GM19372 (cell line): ENCODE results near the gene F2RL3.

ENCODE experiments used
- ATAC-seq: cut with Tn5 transposase; IDR thresholded peaks from one replicate; pipeline ENCODE4 v1.9.1; 2021; ENCODE audit warnings: mild to moderate bottlenecking, low read depth, moderate library complexity; ENCODE audit not compliant: unreplicated experiment

The F2RL3 gene

DNA sequence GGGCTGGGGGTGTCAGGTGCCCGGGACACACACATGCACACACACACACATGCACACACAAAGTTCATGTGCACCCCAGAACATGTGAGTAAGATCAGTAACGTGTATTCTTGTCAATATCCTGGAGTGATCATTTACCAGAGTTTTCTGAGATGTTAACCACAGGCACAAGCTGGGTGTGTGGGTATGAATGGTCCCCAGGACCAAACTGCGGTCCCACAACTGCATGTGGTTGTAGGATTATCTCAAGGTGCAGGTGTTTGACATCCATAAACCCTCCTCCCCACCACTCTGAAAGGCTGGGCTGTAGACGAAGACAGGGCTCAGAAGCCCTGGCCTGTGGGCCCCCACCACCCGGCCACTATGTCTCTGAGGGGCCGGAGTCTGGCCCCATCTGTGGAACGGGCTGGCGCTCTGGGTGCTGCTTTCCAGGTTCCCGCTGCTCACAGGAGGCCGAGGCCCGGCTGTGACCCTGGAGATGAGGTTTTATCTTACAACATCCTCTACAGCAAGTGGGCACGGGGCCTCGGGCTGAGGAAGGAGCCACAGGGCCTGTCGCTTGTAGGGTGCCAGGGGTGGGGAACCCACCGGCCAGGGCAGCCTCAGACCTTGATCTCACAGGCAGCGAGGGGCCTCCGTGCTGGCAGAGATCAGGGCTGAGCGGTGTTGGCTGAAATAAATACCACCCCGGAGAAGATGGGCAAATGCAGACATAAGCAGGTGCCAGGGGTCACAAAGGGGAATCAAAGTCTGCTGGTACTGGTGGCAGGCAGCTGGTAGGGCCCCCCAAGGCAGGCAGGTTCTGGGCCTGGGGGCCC, 4.3 kb downstream of the F2RL3 start:
- ATAC-seq = no peak

DNA sequence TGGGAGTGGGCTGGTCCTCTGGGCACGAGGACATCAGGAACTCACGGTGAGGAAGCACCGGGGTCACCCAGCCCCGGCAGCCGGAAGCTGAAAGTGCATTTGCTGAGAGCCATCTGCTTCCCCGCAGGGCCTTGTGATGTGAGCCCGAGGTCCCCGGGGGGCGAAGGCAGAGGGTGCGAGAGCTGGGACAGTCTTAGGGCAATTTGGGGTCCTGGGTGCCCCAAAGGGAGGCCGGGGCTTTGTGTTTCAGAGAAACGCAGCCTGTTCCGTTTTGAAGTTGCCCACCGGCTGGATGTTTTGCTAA, 4.8 kb downstream of the F2RL3 start:
- ATAC-seq = no peak

DNA sequence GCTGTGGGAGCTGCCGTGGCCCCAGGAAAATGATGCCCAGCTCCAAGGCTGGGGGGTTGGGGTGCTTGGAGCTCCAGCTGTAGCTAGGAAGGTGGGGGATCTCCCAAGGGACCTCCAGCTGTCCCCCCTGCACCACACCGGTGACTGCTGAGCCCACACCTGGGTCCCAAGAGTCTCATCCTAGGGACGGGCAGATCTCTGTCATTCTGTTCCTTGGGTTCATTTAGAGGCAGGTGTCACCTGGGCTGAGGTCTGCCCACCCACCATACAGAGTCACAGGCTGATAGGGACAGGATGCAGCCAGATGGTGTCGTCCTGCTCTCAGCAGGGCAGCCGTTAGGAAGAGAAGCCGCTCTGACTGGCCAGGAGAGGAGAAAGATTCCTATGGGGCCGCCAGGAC, 5.3 kb downstream of the F2RL3 start:
- ATAC-seq = no peak

DNA sequence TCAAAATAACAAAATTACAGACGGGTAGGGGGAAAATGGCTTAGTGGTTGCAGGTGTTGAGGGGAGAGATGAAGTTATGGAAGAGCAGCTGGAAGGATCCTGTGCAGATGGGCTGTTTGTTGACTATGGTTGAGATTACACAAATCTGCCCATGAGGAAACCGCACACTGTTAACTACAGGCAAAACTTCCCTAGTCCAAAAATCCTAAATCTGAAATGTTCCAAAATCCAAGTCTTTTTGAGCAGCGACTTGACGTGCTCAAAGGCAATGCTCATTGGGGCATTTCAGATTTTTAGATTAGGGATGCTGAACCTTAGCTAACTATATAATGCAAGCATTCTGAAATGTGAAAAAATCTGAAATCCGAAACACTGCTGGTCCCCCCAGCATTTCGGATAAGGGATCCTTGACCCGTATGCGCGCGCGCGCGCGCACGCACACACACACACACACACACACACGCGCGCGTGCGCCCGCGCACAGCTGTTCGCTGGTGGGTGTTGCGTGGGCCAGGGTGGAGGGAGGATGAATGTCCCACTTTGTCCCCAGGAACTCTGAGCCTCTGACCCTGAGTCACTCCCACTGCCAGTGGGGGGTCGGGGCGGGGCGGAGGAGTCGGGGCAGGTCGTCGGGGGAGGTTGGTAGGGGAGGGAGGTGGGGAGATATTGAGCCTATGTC, 6.8 kb downstream of the F2RL3 start:
- ATAC-seq = no peak

DNA sequence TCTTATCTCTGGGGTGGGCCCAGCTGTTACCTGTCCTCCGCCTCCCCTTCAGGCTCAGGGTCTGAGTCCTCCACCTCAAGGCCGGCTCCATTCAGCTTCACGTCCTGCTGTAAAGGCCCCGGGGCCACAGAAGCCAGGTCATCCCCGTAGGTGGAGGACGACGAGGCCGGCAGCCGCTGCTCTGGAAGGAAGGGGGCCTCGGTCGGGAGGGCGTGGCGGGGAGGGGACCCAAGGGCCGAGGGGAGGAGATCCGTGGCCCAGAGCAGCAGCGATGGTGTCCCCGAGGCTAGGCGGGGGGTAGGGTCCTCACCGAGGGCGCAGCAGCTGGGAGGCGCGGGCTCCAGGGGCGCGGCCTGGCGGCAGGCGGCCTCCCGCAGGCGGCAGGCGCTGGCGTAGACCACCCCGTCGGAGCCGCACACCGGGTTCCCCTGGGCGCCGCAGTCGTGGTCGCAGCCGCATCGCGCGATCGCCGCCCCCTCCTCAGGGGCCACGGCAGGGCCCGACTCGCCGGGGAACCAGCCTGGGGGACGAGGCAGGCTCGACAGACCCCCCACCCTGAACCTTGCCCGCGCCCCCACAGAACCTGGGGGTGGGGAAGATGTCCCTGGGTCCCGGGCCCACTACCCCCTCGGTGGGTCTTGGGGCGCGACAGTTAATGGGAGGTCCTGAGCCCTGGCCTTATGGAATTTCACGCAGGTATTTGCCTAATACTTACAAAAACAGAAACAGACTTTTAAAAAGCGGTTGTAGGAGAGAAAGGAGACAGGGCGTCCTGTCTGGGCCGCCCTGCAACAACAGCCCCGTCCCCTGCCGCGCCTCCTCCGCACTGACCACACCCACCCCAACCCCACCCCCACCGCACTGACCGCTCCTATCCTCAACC, 7.6 kb downstream of the F2RL3 start:
- peak; percentile 46 for ATAC-seq

DNA sequence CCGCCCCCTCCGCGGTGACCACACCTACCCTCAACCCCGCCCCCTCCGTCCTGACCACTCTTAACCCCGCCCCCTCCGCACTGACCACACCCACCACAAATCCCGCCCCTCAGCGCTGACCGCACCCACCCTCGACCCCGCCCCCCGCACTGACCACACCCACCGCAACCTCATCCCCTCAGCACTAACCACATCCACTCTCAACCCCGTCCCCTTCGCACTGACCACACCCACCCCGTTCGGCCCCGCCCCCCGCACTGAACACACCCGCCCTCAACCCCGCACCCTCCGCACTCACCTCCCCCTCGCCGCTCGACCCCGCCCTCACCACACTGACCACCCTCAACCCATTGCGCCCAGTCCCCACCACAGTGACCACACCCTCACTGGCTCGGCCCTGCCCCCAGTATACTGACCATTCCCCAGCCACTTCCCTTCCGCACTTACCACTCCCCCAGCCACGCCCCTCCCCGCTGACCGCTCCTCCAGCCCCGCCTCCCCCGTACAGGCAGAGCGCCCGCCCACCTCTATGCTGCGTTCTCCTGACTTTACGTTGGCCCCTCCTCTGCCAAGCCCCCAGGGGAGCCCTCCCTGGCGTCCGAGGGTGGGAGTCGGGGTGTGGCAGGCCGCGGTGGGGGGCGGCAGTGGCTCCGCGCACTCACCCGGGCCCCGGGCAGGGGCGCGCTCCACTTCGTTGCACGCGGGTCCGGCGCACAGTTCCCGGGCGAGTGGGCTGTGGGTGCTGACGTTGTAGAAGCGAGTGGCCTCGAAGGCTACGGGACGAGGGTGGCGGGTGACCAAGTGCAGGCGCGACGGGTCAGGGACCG, 8.4 kb downstream of the F2RL3 start:
- ATAC-seq = peak; percentile 63

DNA sequence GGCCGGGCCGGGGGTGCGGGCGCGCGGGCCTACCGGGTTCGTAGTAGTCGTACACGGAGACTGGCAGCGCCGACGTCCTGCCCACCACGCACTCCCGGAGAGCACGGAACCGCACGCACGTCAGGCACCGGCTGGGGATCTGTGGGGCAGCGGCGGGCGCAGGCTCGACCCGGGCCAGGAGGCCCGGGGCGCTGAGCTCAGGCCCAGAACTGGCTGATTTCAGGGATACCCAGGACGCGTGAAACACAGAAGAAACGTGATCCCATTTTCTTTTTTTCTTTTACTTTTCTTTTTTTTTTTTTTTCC, 9.0 kb downstream of the F2RL3 start:
- no peak for ATAC-seq

DNA sequence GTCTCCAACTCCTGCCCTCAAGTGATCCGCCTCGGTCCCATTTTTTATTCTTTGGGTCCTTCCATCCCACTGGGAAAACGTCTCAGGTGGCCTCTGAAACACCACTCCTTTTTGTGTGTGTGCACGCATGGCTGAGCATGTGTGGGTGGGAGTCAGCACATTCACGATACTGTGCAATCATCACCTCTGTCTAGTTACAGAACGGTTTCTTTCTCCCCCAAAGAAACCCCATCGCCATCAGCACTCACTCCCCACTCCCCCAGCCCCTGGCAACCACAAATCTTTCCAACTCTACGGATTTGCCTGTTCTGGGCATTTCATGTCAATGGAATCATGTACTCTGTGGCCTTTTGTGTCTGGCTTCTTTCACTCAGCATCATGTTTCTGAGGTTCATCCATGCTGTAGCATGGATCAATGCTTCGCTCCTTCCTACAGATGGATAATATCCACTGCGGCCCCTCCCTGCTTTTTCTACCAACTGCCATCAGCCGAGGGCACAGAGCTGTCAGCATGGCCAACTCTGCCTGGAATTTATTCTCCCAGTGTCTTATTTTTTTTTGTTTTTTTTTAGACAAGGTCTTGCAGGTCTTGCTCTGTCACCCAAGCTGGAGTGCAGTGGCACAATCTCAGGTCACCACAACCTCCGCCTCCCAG, 9.7 kb downstream of the F2RL3 start:
- no peak for ATAC-seq

DNA sequence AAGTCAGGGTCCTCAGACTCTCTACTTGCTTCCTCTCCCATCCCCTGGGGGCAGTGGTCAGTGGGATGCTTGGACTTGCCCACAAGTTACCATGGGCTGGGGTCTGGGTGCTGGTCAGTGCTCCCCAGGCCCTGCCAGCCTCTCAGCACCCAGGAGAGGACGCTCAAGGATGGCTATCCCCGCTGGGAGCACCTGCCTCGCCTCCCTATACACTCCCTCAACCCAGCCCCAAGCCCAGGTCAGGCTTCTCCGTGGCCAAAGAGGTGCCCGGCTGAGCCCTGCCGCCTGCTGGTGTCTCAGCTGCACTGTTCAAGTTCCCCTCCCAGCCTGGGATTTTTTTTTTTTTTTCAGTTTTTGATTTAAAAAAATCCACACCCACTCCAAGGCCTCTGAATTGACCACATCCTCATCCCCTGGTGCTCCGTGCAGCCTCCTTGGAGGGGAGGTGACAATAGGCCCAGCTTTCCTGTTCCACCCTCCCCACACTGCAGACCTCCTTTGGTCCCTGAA, 10.8 kb downstream of the F2RL3 start:
- no peak for ATAC-seq

DNA sequence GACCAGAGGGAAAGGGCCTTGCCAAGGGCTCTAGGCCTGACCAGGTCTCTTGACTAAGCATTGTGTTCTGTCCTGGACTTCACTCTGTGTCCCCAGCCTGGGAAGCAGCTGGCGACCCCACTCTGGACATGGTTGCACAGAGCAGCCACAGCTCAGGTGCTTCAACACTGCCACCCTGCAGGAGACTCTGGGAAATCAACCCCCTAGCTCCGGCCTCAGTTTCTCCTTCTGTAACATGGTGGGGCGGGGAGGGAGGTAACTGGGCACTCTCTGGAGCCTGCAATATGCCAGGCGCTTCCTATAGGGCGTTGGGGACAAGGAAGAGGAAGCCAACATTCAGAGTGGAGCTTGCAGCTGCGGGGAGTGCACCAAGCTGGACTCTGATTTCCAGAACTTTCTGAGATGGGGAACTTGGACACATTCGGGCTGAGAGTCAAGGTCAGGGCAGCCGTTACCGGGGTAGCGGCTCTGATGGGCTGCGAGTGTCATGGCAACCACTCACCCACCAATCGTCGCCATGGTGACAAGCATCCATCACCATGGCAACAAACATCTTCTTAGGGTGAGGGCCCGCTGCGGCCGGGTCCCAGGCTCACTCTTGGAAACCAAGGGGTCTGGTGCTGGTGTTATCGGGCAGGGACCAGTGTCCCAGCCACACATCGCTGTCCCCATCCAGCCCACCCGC, 12.8 kb downstream of the F2RL3 start:
- ATAC-seq = no peak

DNA sequence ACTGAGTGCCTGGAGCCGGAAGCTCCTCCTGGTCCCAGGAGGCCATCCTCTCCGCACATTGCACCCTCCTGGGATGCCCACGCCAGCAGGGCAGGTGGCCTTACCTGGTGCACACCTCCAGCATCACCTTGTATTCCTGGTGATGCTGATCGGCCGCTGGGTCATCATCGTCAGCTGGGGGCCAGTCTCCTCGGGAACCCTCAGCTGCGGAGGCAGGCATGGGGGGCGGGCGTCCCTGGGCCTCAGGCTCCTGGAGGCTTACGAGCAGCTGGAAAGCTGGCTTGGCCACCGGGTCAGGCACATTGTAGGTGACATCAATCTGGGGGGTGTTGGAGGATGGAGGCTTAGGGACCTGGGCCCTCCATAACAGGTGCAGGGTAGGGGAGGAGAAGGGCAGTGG, 13.7 kb downstream of the F2RL3 start:
- no peak for ATAC-seq

DNA sequence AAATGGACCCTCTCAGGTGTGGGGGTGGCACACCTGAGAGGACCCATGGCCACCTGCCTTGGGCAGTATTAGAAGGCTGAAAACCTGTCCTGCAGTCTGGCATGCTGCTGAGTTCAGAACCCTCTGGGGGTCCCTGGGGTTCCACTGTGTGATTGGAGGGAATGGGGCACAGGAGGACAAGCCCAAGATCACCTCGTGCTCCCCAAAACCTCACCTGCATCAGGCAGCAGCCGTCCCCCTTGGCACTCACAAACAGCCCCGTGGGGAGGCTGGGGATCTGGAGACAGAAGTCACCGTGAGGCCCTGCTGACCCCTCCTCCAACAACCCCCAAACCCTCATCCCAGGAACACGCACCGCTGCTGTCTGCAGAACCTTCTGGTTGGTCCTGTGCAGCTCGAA, 14.5 kb downstream of the F2RL3 start:
- ATAC-seq = no peak

DNA sequence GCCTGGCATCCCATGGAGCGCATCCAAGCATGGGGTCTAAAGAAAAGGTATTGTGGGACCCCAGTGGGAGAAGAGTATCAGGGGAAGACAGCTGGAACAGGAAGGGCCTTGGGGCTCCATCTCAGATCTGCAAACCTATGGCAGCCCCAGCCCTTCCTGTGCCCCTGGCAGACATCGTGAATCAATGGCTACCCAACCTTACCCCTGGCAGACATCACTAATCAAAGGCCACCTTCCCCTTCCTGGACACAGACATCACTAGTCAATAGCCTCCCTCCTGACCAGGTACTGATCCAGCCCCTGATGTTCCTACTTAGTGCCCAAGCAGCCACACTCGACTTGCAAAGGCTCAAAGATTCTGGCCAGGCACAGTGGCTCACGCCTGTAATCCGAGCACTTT, 15.8 kb downstream of the F2RL3 start:
- no peak for ATAC-seq

DNA sequence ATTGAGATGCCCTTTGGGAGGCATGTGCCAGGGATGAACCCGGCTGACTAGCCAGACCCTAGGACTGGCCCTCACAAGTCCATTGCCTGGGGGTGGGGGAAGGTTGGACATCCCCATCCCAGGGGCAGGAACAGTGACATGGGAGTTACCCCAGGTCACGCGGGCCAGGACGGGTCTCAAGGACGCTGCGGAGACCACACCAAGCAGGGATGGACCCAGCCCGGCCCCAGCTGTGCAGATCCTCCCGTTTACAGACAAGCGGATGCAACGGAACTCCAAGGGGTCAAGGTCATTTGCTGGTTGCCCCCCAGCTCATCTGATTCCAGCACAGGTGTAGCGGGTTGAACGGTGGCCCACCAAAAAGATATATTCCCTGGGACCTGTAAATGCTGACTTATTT, 20.0 kb downstream of the F2RL3 start:
- ATAC-seq = no peak

DNA sequence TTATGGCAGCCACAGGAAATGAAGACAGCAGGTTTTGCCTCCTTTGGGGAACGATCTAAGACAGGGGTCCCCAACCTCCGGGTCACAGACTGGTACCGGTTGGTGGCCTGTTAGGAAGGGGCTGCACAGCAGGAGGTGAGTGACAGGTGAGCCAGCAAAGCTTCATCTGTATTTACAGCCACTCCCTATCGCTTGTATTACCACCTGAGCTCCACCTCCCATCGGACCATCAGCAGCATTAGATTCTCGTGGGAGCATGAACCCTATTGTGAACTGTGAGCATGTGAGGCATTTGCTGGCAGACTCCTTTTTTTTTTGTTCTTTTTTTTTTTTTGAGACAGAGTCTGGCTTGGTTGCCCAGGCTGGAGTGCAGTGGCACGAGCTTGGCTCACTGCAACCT, 22.2 kb downstream of the F2RL3 start:
- no peak for ATAC-seq

DNA sequence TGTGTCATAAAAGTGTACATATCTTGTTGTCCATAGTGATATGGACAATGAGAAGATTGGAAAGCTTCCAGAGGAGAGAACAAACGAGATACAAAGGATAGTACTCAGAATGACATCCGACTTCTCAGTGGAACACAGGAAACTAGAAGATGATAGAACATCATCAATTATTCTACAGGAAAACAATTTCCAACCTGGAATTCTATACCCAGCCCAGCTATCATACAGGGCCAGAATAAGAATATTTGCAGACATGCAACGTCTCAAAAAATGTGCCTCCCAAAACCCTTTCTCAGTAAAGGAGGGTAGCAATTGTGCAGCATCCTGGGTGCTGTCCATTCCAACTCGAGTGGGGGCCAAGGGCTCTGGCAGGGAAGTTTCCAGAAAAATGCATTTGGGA, 24.0 kb downstream of the F2RL3 start:
- no peak for ATAC-seq

DNA sequence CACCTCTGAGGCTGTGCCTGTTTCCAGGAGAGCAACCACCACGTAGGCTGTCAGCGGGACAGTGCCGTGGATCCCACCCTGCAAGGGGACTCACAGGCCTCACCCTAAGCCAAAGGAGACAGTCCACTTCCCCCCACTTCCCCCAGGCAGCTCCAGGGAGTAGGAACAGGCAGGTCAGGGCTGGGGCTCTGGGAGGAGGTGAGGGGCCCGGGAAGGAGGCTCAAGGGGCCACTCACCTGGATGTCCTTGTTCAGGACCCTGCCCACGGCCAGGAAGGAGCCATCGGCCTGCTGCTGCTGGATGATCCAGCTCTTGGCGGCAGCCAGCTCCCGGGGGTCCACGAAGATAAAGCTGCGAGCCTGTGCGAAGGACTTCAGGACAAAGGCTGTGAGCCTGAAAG, 25.6 kb downstream of the F2RL3 start:
- ATAC-seq = no peak

DNA sequence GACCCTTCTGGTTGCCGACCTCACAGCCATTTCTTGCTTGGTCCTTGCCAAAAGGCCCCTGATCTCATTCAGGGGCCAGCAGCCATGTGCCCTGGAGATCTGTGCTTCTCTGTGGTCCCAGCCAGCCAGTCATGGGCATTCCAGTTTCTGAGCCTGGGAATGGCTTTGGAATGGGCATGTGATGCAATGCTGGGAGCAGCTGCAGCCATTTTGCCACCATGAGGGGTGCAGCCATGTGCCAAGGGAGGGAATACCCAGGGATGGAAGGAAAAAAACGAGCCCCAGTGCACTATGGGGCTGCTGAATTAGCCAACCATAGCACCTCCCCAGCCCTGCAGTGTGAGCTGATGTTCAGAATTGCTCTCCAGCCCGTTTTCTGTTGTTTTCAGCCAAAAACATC, 26.3 kb downstream of the F2RL3 start:
- ATAC-seq = no peak

DNA sequence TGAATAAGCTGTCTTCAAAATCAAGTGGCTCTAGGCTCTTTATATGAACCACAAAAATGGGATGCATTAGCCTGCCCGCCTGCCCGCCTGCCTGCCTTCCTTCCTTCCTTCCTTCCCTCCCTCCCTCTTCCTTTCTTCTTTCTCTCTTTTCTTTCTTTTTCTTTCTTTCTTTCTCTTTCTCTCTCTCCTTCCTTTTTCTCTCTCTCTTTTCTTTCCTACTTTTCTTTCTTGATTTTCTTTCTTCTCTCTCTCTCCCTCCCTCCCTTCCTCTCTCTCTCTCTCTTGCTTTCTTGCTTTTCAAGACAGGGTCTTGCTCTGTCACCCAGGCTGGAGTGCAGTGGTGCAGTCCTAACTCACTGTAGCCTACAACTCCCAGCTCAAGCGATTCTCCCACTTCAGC, 26.9 kb downstream of the F2RL3 start:
- ATAC-seq = no peak

DNA sequence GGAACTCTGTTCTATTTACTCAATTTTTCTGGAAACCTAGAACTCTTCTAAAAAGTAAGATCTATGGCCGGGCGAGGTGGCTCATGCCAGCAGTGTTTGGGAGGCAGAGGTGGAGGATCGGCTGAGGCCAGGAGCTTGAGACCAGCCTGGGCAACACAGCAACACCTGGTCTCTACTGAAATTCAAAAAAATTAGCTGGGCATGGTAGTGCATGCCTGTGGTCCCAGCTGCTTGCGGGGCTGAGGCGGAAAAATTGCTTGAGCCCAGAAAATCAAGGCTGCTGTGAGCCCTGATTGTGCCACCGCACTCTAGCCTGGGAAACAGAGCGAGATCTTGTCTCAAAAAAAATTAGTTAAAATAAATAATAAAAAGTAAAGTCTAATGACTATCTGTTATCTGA, 28.6 kb downstream of the F2RL3 start:
- ATAC-seq = no peak
